GM23338 (cell line): ENCODE results near the gene EFCAB6. TPM values are rescaled to one million over a fixed set of nuclear protein-coding genes. Genes with fewer than 3 reads are reported as not detected.

Experiments used
- ATAC-seq: fragments of 200-7000 bp; cut with Tn5 transposase; 3 replicates; pipeline ENCODE4 v1.9.1; 2020
- DNase-seq: peaks from one replicate; pipeline ENCODE4 v3.0.0-alpha.2; 2015; ENCODE audit warnings: low spot score
- H2AFZ ChIP-seq: fragments of 200-600 bp; sonication (generic); 2 replicates; pipeline ENCODE4 v1.8.0; 2016; ENCODE audit warnings: antibody characterized with exemption, mild to moderate bottlenecking, moderate library complexity
- H3F3A ChIP-seq: fragments of 200-600 bp; sonication (generic); replicated peaks from 2 replicates; pipeline ENCODE4 v1.8.0; 2017; ENCODE audit warnings: antibody characterized with exemption, mixed run types, low read depth
- H3K27ac ChIP-seq: fragments of 200-600 bp; sonication (generic); 2 replicates; pipeline ENCODE4 v1.6.1; 2016; ENCODE audit warnings: low read depth
- H3K27me3 ChIP-seq: fragments of 200-600 bp; sonication (generic); 2 replicates; pipeline ENCODE4 v1.8.0; 2016; ENCODE audit warnings: mild to moderate bottlenecking, mixed run types, moderate library complexity; ENCODE audit not compliant: insufficient read depth
- H3K36me3 ChIP-seq: fragments of 200-600 bp; sonication (generic); 2 replicates; pipeline ENCODE4 v1.8.0; 2016; ENCODE audit warnings: mild to moderate bottlenecking; ENCODE audit not compliant: insufficient read depth
- H3K4me1 ChIP-seq: fragments of 200-600 bp; sonication (generic); 2 replicates; pipeline ENCODE4 v1.8.0; 2016; ENCODE audit warnings: mild to moderate bottlenecking, moderate library complexity; ENCODE audit not compliant: insufficient read depth
- H3K4me2 ChIP-seq: fragments of 200-600 bp; sonication (generic); 2 replicates; pipeline ENCODE4 v1.7.1; 2017; ENCODE audit warnings: mixed run types
- H3K4me3 ChIP-seq: fragments of 200-600 bp; sonication (generic); 2 replicates; pipeline ENCODE4 v1.6.1; 2016; ENCODE audit warnings: mixed run types
- H3K79me2 ChIP-seq: fragments of 200-600 bp; sonication (generic); replicated peaks from 2 replicates; pipeline ENCODE4 v1.8.0; 2017; ENCODE audit warnings: mild to moderate bottlenecking; ENCODE audit not compliant: insufficient read depth
- H3K9me2 ChIP-seq: fragments of 200-600 bp; sonication (generic); 2 replicates; pipeline ENCODE4 v1.8.0; 2017; ENCODE audit not compliant: insufficient read depth
- H4K20me1 ChIP-seq: fragments of 200-600 bp; sonication (generic); replicated peaks from 2 replicates; pipeline ENCODE4 v1.8.0; 2017; ENCODE audit warnings: mild to moderate bottlenecking; ENCODE audit not compliant: insufficient read depth
- H3K27ac Mint-ChIP-seq: 2 replicates; pipeline ENCODE4 v1.8.0; 2020; ENCODE audit warnings: inconsistent platforms, mild to moderate bottlenecking, moderate library complexity, mixed read lengths
- H3K27me3 Mint-ChIP-seq: 3 replicates; pipeline ENCODE4 v1.8.0; 2022; ENCODE audit warnings: low read depth, mild to moderate bottlenecking, moderate library complexity, mixed read lengths, inconsistent platforms; ENCODE audit not compliant: insufficient read depth, poor library complexity
- H3K36me3 Mint-ChIP-seq: 3 replicates; pipeline ENCODE4 v1.8.0; 2021; ENCODE audit warnings: low read depth, mild to moderate bottlenecking, inconsistent platforms, moderate library complexity, mixed read lengths
- H3K4me1 Mint-ChIP-seq: 3 replicates; pipeline ENCODE4 v1.8.0; 2020; ENCODE audit warnings: mild to moderate bottlenecking, inconsistent platforms, mixed read lengths
- H3K4me3 Mint-ChIP-seq: 3 replicates; pipeline ENCODE4 v1.8.0; 2021; ENCODE audit warnings: moderate library complexity, mild to moderate bottlenecking, inconsistent platforms, mixed read lengths
- H3K9me3 Mint-ChIP-seq: 3 replicates; pipeline ENCODE4 v1.8.0; 2020; ENCODE audit warnings: moderate library complexity, mild to moderate bottlenecking, inconsistent platforms, mixed read lengths
- CREB1 ChIP-seq: fragments of 250-450 bp; sonication (Bioruptor Pico); IDR thresholded peaks from 2 replicates; pipeline ENCODE4 v1.5.0; 2020; ENCODE audit warnings: low read depth, mild to moderate bottlenecking, moderate library complexity
- EZH2phosphoT487 ChIP-seq: fragments of 200-600 bp; sonication (generic); IDR thresholded peaks from one replicate; pipeline ENCODE4 v1.8.1; 2018; ENCODE audit warnings: antibody characterized with exemption; ENCODE audit not compliant: unreplicated experiment
- POLR2AphosphoS5 ChIP-seq: IDR thresholded peaks from 2 replicates; pipeline ENCODE4 v1.6.1; 2016; ENCODE audit warnings: antibody characterized with exemption, low read depth
- STAT1 ChIP-seq: IDR thresholded peaks from one replicate; pipeline ENCODE4 v1.6.1; 2016; ENCODE audit warnings: antibody characterized with exemption; ENCODE audit not compliant: unreplicated experiment
- ZNF114 ChIP-seq: fragments of 250-450 bp; sonication (Bioruptor Pico); IDR thresholded peaks from 2 replicates; pipeline ENCODE4 v1.5.0; 2020; ENCODE audit warnings: mild to moderate bottlenecking, moderate library complexity
- polyA plus RNA-seq: library from polyadenylated mRNA; unstranded; fragments of >200 nt; fragmentation: Nextera tagmentation; extraction: Ambion mirVana; gene quantifications from 2 replicates; pipeline ENCODE4 v1.2.1, GENCODE V29; 2016
- total RNA-seq: library from RNA; depleted of rRNA; stranded (reverse); fragments of >200 nt; shearing (Covaris generic); gene quantifications from 2 replicates; pipeline ENCODE4 v1.2.3, GENCODE V29; 2014
- TF ChIP-seq, protein P1 (sequence below), 2 experiments: fragments of 200-600 bp in 1 of 2; sonication (generic) in 1 of 2; conservative IDR thresholded peaks; 2 replicates each; pipeline versions ENCODE4 v1.5.1 to v1.6.1; 2016 to 2017; ENCODE audit warnings: antibody characterized with exemption in 2 of 2, low read depth in 2 of 2, mild to moderate bottlenecking in 2 of 2, moderate library complexity in 1 of 2
- TF ChIP-seq, protein P2 (sequence below): IDR thresholded peaks from one replicate; pipeline ENCODE4 v1.6.1; 2018; ENCODE audit warnings: antibody characterized with exemption; ENCODE audit not compliant: unreplicated experiment
- TF ChIP-seq, protein P3 (sequence below): IDR thresholded peaks from 2 replicates; pipeline ENCODE4 v1.6.1; 2016; ENCODE audit warnings: antibody characterized with exemption
- TF ChIP-seq, protein P4 (sequence below): fragments of 250-450 bp; sonication (Bioruptor Pico); IDR thresholded peaks from 2 replicates; pipeline ENCODE4 v1.5.0; 2020; ENCODE audit warnings: mild to moderate bottlenecking, moderate library complexity

The EFCAB6 gene
- total and polyA plus RNA-seq, 2 experiments from 2014 or later = 1.1 to 1.8 TPM

DNA sequence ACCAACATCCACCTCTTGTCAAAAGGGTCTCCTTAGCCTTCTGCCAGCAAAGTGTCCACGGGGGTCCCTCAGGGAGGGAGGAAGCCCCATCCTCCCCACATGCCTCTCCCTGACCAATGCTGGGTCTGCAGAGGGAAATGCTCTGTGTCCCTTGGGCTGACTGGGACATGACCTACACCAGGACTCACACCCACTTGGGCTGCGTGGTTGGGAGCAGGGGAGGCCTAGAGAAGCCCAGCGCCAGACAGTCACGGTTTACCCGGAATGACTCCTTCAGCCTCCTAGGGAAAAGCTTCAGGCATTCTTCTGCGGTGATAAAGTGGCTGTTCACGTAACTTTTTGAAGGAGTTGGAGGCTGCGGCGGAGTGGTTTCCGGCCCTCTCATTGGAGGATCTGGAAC, 180.3 kb downstream of the EFCAB6 start (continued):
- no peak for TF ChIP-seq CREB1 (CRISPR knock-in tag)
- TF ChIP-seq, protein P1, sequence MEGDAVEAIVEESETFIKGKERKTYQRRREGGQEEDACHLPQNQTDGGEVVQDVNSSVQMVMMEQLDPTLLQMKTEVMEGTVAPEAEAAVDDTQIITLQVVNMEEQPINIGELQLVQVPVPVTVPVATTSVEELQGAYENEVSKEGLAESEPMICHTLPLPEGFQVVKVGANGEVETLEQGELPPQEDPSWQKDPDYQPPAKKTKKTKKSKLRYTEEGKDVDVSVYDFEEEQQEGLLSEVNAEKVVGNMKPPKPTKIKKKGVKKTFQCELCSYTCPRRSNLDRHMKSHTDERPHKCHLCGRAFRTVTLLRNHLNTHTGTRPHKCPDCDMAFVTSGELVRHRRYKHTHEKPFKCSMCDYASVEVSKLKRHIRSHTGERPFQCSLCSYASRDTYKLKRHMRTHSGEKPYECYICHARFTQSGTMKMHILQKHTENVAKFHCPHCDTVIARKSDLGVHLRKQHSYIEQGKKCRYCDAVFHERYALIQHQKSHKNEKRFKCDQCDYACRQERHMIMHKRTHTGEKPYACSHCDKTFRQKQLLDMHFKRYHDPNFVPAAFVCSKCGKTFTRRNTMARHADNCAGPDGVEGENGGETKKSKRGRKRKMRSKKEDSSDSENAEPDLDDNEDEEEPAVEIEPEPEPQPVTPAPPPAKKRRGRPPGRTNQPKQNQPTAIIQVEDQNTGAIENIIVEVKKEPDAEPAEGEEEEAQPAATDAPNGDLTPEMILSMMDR (conservative IDR thresholded peaks at IDR 0.05; ENCODE audit: low read depth in 2 of 2) = no peak
- TF ChIP-seq, protein P2, sequence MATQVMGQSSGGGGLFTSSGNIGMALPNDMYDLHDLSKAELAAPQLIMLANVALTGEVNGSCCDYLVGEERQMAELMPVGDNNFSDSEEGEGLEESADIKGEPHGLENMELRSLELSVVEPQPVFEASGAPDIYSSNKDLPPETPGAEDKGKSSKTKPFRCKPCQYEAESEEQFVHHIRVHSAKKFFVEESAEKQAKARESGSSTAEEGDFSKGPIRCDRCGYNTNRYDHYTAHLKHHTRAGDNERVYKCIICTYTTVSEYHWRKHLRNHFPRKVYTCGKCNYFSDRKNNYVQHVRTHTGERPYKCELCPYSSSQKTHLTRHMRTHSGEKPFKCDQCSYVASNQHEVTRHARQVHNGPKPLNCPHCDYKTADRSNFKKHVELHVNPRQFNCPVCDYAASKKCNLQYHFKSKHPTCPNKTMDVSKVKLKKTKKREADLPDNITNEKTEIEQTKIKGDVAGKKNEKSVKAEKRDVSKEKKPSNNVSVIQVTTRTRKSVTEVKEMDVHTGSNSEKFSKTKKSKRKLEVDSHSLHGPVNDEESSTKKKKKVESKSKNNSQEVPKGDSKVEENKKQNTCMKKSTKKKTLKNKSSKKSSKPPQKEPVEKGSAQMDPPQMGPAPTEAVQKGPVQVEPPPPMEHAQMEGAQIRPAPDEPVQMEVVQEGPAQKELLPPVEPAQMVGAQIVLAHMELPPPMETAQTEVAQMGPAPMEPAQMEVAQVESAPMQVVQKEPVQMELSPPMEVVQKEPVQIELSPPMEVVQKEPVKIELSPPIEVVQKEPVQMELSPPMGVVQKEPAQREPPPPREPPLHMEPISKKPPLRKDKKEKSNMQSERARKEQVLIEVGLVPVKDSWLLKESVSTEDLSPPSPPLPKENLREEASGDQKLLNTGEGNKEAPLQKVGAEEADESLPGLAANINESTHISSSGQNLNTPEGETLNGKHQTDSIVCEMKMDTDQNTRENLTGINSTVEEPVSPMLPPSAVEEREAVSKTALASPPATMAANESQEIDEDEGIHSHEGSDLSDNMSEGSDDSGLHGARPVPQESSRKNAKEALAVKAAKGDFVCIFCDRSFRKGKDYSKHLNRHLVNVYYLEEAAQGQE = no peak
- TF ChIP-seq POLR2AphosphoS5 = no peak
- no peak for TF ChIP-seq EZH2phosphoT487

DNA sequence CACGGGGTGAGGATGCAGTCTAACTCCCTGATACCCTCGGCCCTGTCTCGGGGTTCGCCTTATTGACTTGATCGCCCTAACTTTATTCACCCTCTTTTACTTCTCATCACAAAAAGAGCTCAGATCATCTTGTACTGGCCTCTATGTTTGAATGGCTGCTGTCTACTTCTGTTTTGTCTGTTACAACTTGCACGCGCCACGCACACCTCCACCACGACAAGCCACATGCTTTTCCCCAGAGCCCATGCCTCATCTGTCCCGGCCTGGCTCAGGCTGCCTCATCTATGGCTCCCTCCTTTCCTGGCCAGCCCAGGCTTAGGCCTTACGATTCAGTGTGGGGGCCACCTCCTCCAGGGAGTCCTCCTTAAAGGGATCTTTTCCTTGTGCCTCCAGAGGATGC, 180.9 kb downstream of the EFCAB6 start:
- Histone ChIP-seq H3K4me2 (no peak overlapping the region), H3K4me3 (no peak overlapping the region), H3K27ac (no peak overlapping the region), H3K4me1 (0 out of 2 replicates have a peak, but pooled peaks cover 6% of the 10 kb centered on the region), H3F3A (no peaks in the 10 kb centered on the region), H3K27me3 (no peaks in the 10 kb centered on the region), H3K36me3 (no peaks in the 10 kb centered on the region), H3K9me2 (no peaks in the 10 kb centered on the region), H2AFZ (no peak overlapping the region), H3K79me2 (no peaks in the 10 kb centered on the region), H4K20me1 (no peaks in the 10 kb centered on the region)
- Mint-ChIP-seq H3K36me3 (no peaks in the 10 kb centered on the region), H3K4me3 (no peak overlapping the region), H3K4me1 (peaks cover 9% of the 10 kb centered on the region), H3K27ac (no peak overlapping the region), H3K27me3 (peaks cover 12% of the 10 kb centered on the region), H3K9me3 (no peaks in the 10 kb centered on the region)
- no peak for DNase-seq
- no peak for ATAC-seq
- TF ChIP-seq ZNF114 (no peak), EZH2phosphoT487 (no peak), STAT1 (no peak)
- TF ChIP-seq, protein P2 = no peak
- TF ChIP-seq, protein P3, sequence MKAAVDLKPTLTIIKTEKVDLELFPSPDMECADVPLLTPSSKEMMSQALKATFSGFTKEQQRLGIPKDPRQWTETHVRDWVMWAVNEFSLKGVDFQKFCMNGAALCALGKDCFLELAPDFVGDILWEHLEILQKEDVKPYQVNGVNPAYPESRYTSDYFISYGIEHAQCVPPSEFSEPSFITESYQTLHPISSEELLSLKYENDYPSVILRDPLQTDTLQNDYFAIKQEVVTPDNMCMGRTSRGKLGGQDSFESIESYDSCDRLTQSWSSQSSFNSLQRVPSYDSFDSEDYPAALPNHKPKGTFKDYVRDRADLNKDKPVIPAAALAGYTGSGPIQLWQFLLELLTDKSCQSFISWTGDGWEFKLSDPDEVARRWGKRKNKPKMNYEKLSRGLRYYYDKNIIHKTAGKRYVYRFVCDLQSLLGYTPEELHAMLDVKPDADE = no peak
- TF ChIP-seq, protein P4, sequence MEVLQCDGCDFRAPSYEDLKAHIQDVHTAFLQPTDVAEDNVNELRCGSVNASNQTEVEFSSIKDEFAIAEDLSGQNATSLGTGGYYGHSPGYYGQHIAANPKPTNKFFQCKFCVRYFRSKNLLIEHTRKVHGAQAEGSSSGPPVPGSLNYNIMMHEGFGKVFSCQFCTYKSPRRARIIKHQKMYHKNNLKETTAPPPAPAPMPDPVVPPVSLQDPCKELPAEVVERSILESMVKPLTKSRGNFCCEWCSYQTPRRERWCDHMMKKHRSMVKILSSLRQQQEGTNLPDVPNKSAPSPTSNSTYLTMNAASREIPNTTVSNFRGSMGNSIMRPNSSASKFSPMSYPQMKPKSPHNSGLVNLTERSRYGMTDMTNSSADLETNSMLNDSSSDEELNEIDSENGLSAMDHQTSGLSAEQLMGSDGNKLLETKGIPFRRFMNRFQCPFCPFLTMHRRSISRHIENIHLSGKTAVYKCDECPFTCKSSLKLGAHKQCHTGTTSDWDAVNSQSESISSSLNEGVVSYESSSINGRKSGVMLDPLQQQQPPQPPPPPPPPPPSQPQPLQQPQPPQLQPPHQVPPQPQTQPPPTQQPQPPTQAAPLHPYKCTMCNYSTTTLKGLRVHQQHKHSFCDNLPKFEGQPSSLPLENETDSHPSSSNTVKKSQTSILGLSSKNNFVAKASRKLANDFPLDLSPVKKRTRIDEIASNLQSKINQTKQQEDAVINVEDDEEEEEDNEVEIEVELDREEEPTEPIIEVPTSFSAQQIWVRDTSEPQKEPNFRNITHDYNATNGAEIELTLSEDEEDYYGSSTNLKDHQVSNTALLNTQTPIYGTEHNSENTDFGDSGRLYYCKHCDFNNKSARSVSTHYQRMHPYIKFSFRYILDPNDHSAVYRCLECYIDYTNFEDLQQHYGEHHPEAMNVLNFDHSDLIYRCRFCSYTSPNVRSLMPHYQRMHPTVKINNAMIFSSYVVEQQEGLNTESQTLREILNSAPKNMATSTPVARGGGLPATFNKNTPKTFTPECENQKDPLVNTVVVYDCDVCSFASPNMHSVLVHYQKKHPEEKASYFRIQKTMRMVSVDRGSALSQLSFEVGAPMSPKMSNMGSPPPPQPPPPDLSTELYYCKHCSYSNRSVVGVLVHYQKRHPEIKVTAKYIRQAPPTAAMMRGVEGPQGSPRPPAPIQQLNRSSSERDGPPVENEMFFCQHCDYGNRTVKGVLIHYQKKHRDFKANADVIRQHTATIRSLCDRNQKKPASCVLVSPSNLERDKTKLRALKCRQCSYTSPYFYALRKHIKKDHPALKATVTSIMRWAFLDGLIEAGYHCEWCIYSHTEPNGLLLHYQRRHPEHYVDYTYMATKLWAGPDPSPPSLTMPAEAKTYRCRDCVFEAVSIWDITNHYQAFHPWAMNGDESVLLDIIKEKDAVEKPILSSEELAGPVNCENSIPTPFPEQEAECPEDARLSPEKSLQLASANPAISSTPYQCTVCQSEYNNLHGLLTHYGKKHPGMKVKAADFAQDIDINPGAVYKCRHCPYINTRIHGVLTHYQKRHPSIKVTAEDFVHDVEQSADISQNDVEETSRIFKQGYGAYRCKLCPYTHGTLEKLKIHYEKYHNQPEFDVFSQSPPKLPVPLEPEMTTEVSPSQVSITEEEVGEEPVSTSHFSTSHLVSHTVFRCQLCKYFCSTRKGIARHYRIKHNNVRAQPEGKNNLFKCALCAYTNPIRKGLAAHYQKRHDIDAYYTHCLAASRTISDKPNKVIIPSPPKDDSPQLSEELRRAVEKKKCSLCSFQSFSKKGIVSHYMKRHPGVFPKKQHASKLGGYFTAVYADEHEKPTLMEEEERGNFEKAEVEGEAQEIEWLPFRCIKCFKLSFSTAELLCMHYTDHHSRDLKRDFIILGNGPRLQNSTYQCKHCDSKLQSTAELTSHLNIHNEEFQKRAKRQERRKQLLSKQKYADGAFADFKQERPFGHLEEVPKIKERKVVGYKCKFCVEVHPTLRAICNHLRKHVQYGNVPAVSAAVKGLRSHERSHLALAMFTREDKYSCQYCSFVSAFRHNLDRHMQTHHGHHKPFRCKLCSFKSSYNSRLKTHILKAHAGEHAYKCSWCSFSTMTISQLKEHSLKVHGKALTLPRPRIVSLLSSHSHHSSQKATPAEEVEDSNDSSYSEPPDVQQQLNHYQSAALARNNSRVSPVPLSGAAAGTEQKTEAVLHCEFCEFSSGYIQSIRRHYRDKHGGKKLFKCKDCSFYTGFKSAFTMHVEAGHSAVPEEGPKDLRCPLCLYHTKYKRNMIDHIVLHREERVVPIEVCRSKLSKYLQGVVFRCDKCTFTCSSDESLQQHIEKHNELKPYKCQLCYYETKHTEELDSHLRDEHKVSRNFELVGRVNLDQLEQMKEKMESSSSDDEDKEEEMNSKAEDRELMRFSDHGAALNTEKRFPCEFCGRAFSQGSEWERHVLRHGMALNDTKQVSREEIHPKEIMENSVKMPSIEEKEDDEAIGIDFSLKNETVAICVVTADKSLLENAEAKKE = no peak
